ES-I3 (cell line): ENCODE results near the gene CD74.
"Not testable (repeated sequence)": the region's sequence is repeated elsewhere in the genome, so short reads cannot be mapped to it uniquely, and the experiment has no call there.

Experiments
- H3K36me3 ChIP-seq: 2 replicates; pipeline ENCODE4 v1.6.1; 2013; ENCODE audit warnings: mild to moderate bottlenecking, low read length, control low read depth, moderate library complexity; ENCODE audit not compliant: insufficient read depth
- H3K4me1 ChIP-seq: 2 replicates; pipeline ENCODE4 v1.6.1; 2013; ENCODE audit warnings: mild to moderate bottlenecking, control low read depth, low read length; ENCODE audit not compliant: insufficient read depth
- H3K9ac ChIP-seq: 2 replicates; pipeline ENCODE4 v1.6.1; 2013; ENCODE audit warnings: low read depth, mild to moderate bottlenecking, low read length, moderate library complexity
- H3K9me3 ChIP-seq: 2 replicates; pipeline ENCODE4 v1.6.1; 2013; ENCODE audit warnings: mild to moderate bottlenecking, low read length, moderate library complexity; ENCODE audit not compliant: control insufficient read depth, insufficient read depth

CD74 gene

DNA sequence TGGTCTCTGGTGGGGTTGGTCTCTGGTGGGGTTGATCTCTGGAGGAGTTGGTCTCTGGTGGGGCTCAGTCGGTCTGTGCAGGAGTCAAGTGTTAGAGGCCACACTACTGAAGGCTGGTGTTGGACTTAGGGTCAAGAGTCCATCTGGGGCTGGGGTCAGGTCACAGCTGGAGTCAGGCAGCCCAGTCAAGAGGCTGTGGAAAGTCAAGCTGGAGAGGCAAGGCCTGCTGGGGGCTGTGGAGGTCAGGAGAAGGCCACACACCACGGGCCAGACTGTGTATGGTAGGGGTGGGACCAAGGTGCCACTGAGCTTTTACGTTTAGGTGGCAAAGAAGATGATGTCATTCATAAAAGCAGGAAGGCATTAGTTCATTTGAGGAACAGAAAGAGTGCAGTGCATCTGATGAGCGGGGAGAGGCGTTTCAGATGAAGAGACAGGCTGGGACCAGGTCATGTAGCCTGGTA is 16.7 kb upstream of the CD74 start:
- H3K4me1 ChIP-seq: no peaks in the 10 kb centered on the region
- H3K36me3 ChIP-seq: no peaks in the 10 kb centered on the region
- H3K9ac ChIP-seq: no peak overlapping the region
- no peaks in the 10 kb centered on the region for H3K9me3 ChIP-seq

DNA sequence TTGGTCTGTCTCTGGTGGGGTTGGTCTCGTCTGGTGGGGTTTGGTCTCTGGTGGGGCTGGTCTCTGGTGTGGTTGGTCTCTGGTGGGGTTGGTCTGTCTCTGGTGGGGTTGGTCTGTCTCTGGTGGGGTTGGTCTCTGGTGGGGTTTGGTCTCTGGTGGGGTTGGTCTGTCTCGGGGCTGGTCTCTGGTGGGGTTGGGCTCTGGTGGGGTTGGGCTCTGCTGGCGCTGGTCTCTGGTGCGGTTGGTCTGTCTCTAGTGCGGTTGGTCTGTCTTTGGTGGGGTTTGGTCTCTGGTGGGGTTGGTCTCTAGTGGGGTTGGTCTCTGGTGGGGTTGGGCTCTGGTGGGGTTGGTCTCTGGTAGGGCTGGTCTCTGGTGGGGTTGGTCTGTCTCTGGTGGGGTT is 16.3 kb upstream of the CD74 start:
- no peak overlapping the region for H3K9ac ChIP-seq
- no peaks in the 10 kb centered on the region for H3K36me3 ChIP-seq
- no peaks in the 10 kb centered on the region for H3K4me1 ChIP-seq

DNA sequence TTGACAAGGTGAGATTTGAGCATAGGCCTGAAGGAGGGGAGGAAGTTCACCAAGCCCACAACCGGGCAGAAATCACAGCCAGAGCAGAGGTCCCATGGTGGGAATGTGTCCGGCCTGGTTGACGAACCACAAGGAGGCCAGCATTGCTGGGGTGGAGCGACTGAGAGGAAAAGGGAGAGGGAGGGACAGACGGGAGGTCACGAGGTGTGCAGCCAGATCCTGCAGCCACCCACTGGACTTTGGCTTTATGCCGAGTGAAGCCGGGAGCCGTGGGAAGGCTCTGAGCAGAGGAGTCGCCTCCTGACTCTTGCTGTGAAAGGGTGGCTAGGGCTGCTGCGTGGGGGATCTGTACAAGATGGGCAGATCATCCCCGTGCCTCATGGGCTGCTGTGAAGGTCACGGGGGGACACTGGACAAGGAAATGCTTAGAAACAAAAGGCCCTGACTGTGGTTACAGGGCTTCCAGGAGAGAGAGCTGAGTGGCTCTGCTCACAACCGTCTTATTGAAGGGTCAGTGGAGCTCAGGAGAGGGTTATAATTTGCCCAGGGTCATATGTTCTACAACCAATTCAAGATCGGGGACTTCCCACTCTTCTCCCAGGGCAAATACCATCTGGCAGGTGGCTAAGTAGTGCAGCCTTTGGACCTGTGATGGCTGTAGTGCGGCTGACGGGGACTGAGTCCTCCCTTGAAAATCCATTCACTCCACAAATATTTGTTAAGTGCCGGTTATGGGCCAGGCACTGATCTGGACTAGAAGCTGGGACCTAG is 15.6 kb upstream of the CD74 start:
- Histone ChIP-seq H3K4me1 (no peaks in the 10 kb centered on the region), H3K9me3 (no peaks in the 10 kb centered on the region), H3K9ac (no peak overlapping the region), H3K36me3 (no peaks in the 10 kb centered on the region)

More for the DNA sequence above, 16.3 kb upstream of the CD74 start:
- no peaks in the 10 kb centered on the region for H3K9me3 ChIP-seq

DNA sequence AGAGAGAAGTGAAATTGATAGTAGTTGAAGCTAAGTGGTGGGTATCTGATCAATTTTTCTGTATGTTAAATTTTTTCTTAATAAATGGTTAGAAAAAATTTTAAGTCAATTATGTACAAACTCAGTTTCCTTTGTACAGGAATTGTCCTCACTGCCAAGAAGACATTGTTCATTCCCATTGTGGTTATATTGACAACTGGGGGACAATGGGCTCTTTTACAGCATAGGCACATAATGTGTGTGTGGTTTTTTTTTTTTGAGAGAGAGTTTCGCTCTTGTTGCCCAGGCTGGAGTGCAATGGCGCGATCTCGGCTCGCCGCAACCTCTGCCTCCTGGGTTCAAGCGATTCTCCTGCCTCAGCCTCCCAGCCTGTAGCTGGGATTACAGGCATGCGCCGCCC is 13.5 kb upstream of the CD74 start:
- H3K36me3 ChIP-seq, H3K9me3 ChIP-seq, H3K9ac ChIP-seq, H3K4me1 ChIP-seq: not testable (repeated sequence)

DNA sequence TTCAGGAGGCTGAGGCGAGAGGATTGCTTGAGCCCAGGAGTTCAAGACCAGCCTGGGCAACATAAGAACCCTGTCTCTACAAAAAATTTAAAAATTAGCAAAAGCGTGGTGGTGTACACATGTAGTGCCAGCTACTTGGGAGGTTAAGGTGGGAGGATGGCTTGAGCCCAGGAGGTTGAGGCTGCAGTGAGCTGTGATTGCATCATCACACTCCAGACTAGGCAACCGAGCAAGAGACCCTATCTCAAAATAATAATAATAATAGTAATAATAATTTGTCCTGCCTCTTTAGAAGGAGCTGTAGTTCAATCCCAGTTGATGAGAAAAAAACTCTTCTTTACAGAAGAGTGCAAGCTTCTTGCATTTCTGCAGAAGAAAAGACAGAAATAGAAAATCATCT is 10.0 kb upstream of the CD74 start:
- Histone ChIP-seq H3K9ac (no peak overlapping the region), H3K4me1 (peaks cover 4% of the 10 kb centered on the region), H3K9me3 (no peaks in the 10 kb centered on the region)

DNA sequence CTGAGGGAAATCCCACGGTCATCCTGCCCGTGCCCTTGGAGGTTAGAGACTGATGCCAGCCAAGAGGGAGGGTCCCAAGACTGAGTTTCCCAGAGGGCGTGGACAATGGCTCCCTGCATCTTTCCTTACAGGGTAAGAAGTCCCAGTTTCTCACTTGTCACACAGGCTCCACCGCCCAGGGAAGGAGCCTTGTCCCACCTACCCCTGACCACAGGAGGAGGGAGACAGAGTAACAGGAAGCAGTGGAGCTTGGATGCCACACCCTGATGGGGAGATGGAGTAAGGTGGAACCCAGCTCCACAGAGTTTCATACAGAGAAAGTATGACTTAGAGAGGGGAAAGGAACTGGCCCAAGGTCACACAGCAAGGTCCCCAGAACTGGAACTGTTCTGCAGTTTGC is 9.4 kb upstream of the CD74 start:
- no peaks in the 10 kb centered on the region for H3K36me3 ChIP-seq
- no peaks in the 10 kb centered on the region for H3K9me3 ChIP-seq
- peaks cover 4% of the 10 kb centered on the region for H3K4me1 ChIP-seq
- no peak overlapping the region for H3K9ac ChIP-seq

More for the DNA sequence above, 10.0 kb upstream of the CD74 start:
- H3K36me3 ChIP-seq: no peaks in the 10 kb centered on the region

DNA sequence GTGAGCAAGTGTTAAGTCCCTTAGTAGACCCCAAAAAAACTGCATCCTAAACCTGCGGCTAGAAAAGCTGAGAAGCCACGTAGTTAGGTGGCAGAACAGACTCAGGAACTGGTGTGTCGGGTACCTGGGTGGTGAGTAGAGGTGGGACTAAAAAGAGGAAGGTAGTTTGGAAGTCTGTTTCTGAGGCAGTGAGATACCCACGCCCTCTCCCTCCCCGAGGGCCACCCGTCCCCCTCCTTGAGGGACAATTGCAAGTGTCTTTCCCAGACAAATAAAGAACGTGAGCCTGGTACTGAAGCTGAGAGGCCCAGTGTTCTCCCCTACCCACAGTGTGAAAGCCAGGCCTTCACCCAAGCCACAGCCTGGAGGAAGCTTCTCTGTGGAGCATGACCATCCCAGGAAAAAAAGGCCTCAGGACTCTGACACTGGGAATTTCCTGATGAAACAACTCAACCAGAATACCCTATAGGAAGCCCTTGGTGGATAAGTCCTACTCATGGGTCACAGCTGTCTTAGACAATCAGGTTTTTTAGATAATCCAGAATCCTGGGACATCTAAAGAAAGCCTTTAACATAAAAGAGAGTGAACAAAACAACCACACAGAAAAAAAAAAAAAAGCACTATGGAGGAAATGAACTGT is 7.0 kb upstream of the CD74 start:
- Histone ChIP-seq H3K4me1 (peaks cover 4% of the 10 kb centered on the region), H3K9me3 (no peaks in the 10 kb centered on the region), H3K36me3 (no peaks in the 10 kb centered on the region), H3K9ac (no peak overlapping the region)

DNA sequence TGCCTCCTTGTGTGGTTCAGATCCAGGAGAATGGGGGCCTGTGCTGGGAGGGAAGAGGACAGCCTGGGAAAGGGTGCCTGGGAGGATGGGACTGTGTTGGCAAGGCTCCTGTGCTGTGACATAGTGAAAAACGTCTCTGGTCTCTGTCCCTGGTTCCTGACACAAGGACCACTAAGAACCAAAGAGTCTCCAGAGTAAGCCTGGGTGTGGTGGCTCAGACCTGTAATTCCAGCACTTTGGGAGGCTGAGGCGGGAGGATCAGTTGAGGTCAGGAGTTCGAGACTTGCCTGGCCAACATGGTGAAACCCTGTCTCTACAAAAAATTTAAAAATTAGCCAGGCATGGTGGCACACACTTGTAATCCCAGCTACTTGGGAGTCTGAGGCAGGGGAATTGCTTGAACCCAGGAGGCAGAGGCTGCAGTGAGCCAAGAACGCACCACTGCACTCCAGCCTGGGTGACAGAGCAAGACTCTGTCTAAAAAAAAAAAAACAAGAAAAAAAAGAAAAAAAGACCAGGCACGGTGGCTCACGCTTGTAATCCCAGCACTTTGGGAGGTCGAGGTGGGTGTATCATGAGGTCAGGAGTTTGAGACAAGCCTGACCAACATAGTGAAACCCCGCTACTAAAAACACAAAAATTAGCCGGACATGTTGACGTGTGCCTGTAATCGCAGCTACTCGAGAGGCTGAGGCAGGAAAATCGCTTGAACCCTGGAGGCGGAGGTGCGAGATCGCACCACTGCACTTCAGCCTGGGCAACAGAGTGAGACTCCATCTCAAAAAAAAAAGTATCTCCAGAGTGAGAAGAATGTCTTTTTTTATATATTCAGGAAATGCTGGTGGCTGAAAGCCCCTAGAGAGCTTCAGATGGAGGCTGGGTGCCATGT is 1.4 kb upstream of the CD74 start:
- H3K9ac ChIP-seq, H3K9me3 ChIP-seq, H3K36me3 ChIP-seq: not testable (repeated sequence)
- H3K4me1 ChIP-seq: peaks cover 17% of the 10 kb centered on the region

DNA sequence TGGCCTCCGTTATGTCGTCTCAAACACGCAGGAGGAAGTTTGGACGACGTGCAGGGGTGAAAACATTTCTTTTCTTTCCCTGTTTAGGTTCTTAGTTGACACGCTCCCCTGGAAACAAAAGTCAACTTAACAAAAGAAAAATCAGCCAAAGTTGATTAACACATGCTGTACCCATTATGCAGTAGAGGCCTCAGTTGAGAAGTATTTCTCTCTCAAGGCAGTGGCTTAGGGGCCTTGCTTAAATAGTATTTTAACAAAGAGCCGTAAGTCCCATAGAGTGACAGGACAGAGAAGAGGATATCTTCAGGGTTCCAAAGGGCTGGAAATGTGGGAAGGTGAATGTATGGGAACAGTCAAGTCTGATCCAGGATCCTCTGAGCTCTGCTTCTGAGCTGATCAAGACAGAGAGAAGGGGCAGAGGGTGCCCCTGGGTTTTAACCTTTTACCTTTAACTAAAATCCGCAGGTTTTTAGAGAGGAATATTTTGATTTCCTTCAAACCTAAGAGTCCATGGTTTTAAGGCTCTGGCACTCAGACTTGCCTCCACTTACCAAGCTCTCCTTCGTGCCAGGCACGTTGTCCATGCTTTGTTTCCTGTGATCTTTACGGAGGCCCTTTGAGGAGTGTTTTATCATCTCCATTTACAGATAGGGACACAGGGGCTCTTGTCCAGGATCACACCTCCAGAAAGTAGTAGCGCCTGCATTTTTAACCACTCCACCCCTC is 629 bp upstream of the CD74 start:
- H3K36me3 ChIP-seq: no peaks in the 10 kb centered on the region
- H3K4me1 ChIP-seq: peaks cover 20% of the 10 kb centered on the region
- H3K9ac ChIP-seq: peak overlapping the region; percentile 46
- no peaks in the 10 kb centered on the region for H3K9me3 ChIP-seq

DNA sequence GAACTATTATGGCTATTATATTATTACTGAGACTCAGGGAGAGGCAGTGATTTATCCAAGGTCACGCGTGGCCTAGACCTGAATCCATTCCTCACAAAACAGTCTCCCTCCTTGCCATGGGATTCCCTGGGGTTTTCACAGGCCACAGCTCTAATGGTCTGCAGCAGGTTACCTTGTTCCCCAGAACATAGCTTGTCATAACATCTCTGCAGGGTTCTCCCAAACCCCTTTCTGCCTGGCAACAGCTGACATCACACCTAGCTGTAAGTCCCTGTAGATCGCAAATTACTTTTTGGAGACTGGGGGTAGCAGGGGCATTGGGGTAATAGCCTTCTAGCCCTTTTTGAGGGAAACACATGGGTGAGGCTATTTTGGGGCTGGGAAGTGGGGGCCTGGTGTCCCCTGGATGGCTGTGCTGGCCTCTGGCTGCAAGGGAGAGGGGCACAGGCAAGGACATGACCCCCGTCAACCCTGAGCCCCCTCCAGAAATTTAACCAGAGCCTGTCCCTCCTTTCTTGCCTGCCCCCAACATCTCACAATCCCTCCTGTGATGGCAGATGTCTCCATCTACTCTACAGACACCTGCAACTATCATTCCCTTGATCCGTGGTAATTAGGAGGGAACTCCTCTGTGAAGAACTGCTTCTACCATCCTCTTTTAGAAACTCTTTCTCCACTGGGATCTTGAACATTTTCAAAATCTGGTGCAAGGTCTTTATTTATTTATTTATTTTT is 1.3 kb downstream of the CD74 start:
- Histone ChIP-seq H3K9me3 (no peaks in the 10 kb centered on the region), H3K9ac (no peak overlapping the region), H3K36me3 (no peaks in the 10 kb centered on the region), H3K4me1 (peaks cover 24% of the 10 kb centered on the region)

DNA sequence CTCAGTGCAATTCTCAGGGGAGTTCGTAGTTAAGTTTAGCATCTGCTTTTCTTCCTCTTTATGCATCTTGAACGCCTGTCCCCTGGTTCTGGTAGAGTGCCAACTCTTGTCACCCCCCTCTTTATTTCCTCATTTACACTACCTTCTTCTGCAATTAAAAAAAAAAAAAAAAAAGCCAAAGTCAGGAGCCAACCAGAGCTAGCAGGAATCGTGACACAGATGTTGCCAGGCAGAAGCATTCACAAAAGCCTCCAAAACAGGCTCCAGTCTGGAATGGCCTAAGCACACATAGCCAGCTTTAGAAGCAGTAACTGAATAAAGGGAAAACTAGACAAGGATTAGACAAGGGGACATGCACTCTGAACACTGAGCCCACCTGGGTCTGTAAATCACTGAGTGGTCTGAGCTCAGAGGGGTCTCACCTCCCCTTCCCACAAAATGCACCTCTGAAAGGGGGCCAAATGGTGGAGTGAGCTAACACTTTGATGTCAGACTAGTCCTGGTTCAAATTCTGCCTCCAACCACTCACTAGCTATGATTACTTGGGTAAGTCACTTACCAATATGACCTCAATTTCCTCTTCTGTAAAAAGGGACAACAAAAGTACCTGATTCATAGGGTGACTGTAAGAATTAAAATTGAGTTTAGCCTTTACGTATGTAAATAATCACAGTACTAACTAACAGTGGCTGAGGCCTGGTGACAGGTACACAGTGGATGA is 2.0 kb downstream of the CD74 start:
- no peaks in the 10 kb centered on the region for H3K36me3 ChIP-seq
- peaks cover 24% of the 10 kb centered on the region for H3K4me1 ChIP-seq
- no peaks in the 10 kb centered on the region for H3K9me3 ChIP-seq
- H3K9ac ChIP-seq: peak overlapping the region; percentile 38

DNA sequence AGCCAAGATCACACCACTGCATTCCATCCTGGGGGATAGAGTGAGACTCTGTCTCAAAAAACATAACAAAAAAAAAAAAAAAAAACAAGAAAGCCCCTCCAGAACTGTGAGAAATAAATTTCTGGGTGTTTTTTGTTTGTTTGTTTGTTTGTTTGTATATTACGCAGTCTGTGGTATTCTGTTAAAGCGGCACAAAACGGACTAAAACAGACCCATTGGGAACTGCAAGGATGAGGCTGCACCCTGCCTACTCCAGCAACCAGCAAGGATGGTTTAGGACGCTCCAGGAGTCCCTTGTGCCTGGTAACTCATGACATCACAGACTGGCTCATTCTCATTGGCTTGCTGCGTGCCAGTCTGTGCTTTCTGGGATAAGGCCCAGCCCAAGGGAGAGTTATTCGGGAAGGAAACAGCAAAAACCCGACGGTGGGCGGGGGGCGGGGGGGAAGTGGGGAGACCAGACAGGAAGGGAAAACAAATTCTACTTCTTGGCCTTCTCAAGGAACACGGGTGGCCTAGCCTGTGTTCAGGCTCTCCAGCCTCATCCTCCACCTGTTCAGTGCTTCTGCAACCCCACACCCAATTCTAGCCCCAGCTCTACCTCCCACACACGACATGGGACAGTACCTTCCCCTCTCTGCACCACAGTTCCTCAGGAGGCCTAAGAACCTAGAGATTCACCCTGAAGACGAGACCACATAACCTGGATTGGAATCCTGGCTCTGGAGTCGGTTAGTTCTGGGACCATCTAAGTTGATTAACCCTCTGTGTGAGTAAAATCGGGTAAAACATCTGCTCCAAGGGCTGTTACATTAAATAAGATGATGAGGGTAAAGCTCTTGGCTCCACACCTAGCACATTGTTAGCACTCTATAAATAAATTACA is 2.8 kb downstream of the CD74 start:
- Histone ChIP-seq H3K36me3 (no peaks in the 10 kb centered on the region), H3K9me3 (no peaks in the 10 kb centered on the region), H3K4me1 (peaks cover 24% of the 10 kb centered on the region), H3K9ac (peak overlapping the region; percentile 38)
